CD4-positive, alpha-beta memory T cell (primary cell): ENCODE results near the gene KRT9. TPM values are rescaled to one million over a fixed set of nuclear protein-coding genes. Genes with fewer than 3 reads are reported as not detected.

ENCODE experiments used
- CTCF ChIA-PET: fragments of 350-600 bp; sonication (Branson Sonifier 250); formaldehyde crosslinking; loops from one replicate; lab custom pipeline; 2021; ENCODE audit warnings: inconsistent platforms; ENCODE audit not compliant: partially characterized antibody; lab: Charles Lee
- POLR2A ChIA-PET: fragments of 350-600 bp; sonication (Branson Sonifier 250); formaldehyde crosslinking; loops from one replicate; lab custom pipeline; 2021; ENCODE audit not compliant: partially characterized antibody; lab: Charles Lee
- DNase-seq, 5 donors: peaks; one replicate each; pipeline versions ENCODE4 v3.0.0 to v3.0.0-alpha.2; 2020 to 2022; ENCODE audit warnings: mixed read lengths in 1 of 5
- H3K27ac ChIP-seq: one replicate; pipeline ENCODE4 v1.7.0; 2013; ENCODE audit warnings: low read depth, low read length
- H3K27me3 ChIP-seq: 2 replicates; pipeline ENCODE4 v1.7.0; 2013; ENCODE audit warnings: mild to moderate bottlenecking, low read length, moderate library complexity; ENCODE audit not compliant: insufficient read depth
- H3K36me3 ChIP-seq: 2 replicates; pipeline ENCODE4 v1.7.0; 2013; ENCODE audit warnings: mild to moderate bottlenecking, low read length, moderate library complexity; ENCODE audit not compliant: insufficient read depth
- H3K4me1 ChIP-seq: 2 replicates; pipeline ENCODE4 v1.7.0; 2013; ENCODE audit warnings: mild to moderate bottlenecking, low read length, moderate library complexity; ENCODE audit not compliant: insufficient read depth
- H3K4me3 ChIP-seq, 2 donors: one replicate each; pipeline ENCODE4 v1.7.0; 2013; ENCODE audit warnings: low read length in 2 of 2, mild to moderate bottlenecking in 1 of 2
- H3K9me3 ChIP-seq, 2 donors: one replicate each; pipeline ENCODE4 v1.7.0; 2013; ENCODE audit warnings: low read length in 2 of 2, control low read depth in 1 of 2; ENCODE audit not compliant: control insufficient read depth in 1 of 2
- H3K27ac Mint-ChIP-seq, 7 donors: one replicate each; pipeline ENCODE4 v1.8.0; 2020 to 2021; ENCODE audit warnings: mixed read lengths in 7 of 7, mild to moderate bottlenecking in 6 of 7, inconsistent platforms in 3 of 7, moderate library complexity in 3 of 7
- H3K27me3 Mint-ChIP-seq, 2 donors: one replicate each; pipeline ENCODE4 v1.8.0; 2020 to 2021; ENCODE audit warnings: mixed read lengths in 2 of 2
- H3K36me3 Mint-ChIP-seq, 2 donors: one replicate each; pipeline ENCODE4 v1.8.0; 2020 to 2021; ENCODE audit warnings: mixed read lengths in 2 of 2, inconsistent platforms in 1 of 2, mild to moderate bottlenecking in 1 of 2
- H3K4me1 Mint-ChIP-seq, 4 donors: one replicate each; pipeline ENCODE4 v1.8.0; 2020 to 2021; ENCODE audit warnings: mixed read lengths in 4 of 4, mild to moderate bottlenecking in 1 of 4
- H3K4me3 Mint-ChIP-seq, 8 donors: one replicate each; pipeline ENCODE4 v1.8.0; 2020 to 2021; ENCODE audit warnings: mixed read lengths in 8 of 8, mild to moderate bottlenecking in 7 of 8, moderate library complexity in 6 of 8, inconsistent platforms in 3 of 8
- H3K9me3 Mint-ChIP-seq, 8 donors: one replicate each; pipeline ENCODE4 v1.8.0; 2020 to 2021; ENCODE audit warnings: mixed read lengths in 8 of 8, mild to moderate bottlenecking in 5 of 8, inconsistent platforms in 3 of 8, moderate library complexity in 1 of 8
- intact Hi-C: fragments of 100-400 bp; cut with micrococcal nuclease; formaldehyde crosslinking; loops from one replicate; pipeline ENCODE4 v1.15.1; 2023
- microRNA-seq: library from miRNA; unstranded; fragments of <30 nt; microRNA quantifications from one replicate; pipeline ENCODE4 v1.2.0, GENCODE V29; 2021; ENCODE audit warnings: borderline replicate concordance, borderline number of aligned reads, borderline microRNAs expressed, mixed read lengths
- polyA plus RNA-seq, 2 donors: library from polyadenylated mRNA; unstranded; fragments of 300-500 nt; fragmentation: Illumina TruSeq; gene quantifications; one replicate each; pipeline ENCODE4 v1.2.3, GENCODE V29; 2021
- total RNA-seq, 2 experiments: library from RNA; stranded (reverse); gene quantifications; one replicate each; pipeline ENCODE4 v1.2.3, GENCODE V29; 2021

Gene KRT9
- total and polyA plus RNA-seq, 4 experiments from 2014 or later = not detected

DNA sequence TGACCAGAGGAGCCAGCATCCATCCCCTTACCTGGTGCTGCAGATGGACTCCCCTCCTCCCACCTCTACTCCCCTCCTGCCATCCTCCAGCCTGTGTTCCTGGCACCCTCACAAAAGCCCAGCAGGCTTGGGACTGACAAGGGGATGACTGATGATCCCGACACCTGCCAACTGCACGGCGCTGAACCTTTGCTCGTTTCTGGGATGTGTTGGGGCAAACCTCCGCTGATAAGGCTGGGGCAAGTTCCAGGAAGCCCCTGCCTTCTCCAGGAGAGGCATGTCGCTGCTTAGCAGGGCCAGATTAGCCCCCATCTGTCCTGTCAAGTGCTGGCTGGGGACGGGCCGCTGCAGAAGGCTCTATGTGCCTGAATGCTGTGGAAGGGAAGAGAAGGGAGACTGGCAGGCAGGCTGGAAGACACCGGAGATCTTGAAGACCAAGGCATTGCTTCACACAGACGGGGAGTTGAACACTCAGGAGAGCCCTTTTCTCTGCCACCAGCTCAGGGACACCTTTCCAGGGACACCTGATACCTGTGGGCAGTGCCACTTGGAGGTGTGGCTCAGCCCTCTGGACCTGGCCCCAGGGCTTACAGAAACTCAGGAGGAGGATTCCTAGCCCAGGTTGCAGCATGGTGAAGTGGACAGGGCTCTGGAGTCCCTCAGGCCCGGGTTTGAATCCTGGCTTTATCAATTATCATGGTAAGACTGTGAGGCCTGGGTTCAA is 52.2 kb downstream of the KRT9 start:
- DNase-seq = no peak
- Mint-ChIP-seq H3K4me3 (no peak overlapping the region), H3K36me3 (no peaks in the 10 kb centered on the region), H3K27me3 (peaks cover 2 to 4% of the 10 kb centered on the region in 2 donors), H3K4me1 (no peaks in the 10 kb centered on the region), H3K9me3 (peaks cover 0 to 1% (median 0%) of the 10 kb centered on the region in 8 donors), H3K27ac (peak overlapping the region in 1 of 7 donors; percentile 44)
- Histone ChIP-seq H3K27ac (no peak overlapping the region), H3K36me3 (no peaks in the 10 kb centered on the region), H3K4me3 (no peak overlapping the region), H3K4me1 (no peaks in the 10 kb centered on the region), H3K9me3 (no peaks in the 10 kb centered on the region), H3K27me3 (no peaks in the 10 kb centered on the region)
- ChIA-PET POLR2A (no interaction called here), CTCF (no interaction called here)
- intact Hi-C loops = no loop called here

DNA sequence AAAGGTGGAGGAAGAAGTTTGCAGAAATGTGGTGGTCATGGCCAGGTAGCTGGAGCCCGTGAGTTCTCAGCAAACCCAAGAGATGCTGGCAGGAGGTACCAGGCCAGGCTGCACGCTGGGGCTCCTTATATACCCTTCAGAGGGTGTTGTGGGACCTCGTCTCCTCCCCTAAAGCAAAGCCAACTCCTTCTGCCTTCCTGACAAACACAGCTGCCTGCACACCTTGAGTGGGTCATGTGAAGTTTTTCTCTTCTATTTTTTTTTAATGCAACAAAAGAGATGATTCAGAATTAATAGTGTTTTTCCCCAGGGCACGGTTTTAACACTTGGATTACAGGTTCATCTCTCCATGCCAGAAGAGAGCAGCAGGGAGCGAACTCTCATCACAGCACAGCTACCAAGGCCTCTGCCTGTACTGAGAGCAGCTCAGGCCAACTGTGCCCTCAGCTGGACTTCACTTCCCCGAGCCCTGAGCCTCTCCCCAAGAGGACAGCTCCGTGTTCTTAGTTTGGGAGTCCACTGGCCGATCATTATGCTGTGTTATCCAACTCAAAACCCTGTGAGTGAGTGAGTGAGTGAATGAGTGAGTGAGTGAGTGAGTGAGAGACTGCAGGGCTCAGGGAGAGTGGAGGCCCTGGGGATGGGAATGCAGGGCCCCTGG is 52.9 kb downstream of the KRT9 start, which contains the start of gene KRT15:
TSS of gene KRT15 (minus strand) at position 102 of the 661 bp plus-strand sequence. CDS start at position 39, 63 bp downstream.
- intact Hi-C loops = no loop called here
- Histone ChIP-seq H3K27me3 (no peaks in the 10 kb centered on the region), H3K4me1 (no peaks in the 10 kb centered on the region), H3K4me3 (no peak within 1 kb of the TSS), H3K9me3 (no peaks in the 10 kb centered on the region), H3K36me3 (no peaks in the 10 kb centered on the region), H3K27ac (no peak within 1 kb of the TSS)
- no peak for DNase-seq
- POLR2A ChIA-PET = no interaction called here
- Mint-ChIP-seq H3K27me3 (peaks cover 2% of the 10 kb centered on the region in 2 donors), H3K4me3 (no peak within 1 kb of the TSS), H3K4me1 (no peaks in the 10 kb centered on the region), H3K36me3 (no peaks in the 10 kb centered on the region), H3K9me3 (peaks cover 0 to 1% (median 0%) of the 10 kb centered on the region in 8 donors), H3K27ac (peak within 1 kb of the TSS in 3 of 7 donors; percentile 27 to 56 (median 44))
- CTCF ChIA-PET = no interaction called here

DNA sequence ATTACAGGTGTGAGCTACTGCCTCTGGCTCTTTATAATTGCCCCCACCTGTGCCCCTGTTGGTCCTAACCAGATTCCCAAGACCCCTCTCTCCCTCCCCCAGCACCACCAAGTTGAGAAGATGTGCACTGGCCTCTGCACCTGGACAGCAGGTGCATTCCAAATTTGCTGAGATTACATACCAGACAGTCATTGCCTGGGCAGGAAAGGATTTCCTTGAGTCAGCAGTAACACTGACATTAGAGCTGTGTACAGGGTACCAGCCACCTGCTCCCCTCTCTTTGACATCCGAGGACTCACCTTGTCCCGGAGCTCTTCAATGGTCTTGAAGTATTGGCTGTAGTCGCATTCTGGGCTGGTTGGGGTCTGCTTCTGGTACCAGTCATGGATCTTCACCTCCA is 53.8 kb downstream of the KRT9 start:
- Histone ChIP-seq H3K27me3 (no peaks in the 10 kb centered on the region), H3K36me3 (no peaks in the 10 kb centered on the region), H3K4me1 (no peaks in the 10 kb centered on the region), H3K27ac (no peak overlapping the region), H3K9me3 (no peaks in the 10 kb centered on the region), H3K4me3 (no peak overlapping the region)
- Mint-ChIP-seq H3K27me3 (peaks cover 2 to 4% of the 10 kb centered on the region in 2 donors), H3K36me3 (no peaks in the 10 kb centered on the region), H3K27ac (no peak overlapping the region), H3K4me3 (no peak overlapping the region), H3K9me3 (peaks cover 0 to 1% (median 0%) of the 10 kb centered on the region in 8 donors), H3K4me1 (no peaks in the 10 kb centered on the region)
- DNase-seq = no peak
- intact Hi-C loops = no loop called here
- CTCF ChIA-PET = no interaction called here
- POLR2A ChIA-PET = no interaction called here

DNA sequence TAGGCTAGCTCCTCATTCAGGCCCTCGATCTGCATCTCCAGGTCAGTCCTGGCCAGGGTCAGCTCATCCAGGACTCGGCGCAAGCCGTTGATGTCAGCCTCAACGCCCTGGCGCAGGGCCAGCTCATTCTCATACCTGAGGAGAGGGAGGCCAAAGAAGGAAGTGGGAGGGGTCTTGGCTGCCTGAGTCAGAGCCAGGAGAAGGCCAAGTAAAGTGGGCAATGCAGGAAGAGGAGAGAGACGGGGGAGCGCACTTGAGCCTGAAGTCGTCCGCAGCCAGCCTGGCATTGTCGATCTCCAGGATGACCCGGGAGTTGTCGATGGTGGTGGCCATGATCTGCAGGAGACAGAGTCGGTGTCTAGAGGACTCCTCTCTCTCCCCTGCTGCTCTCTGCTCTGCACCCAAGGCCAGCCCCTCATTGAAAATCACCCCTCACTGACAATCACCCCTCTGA is 55.0 kb downstream of the KRT9 start:
- Histone ChIP-seq H3K27ac (no peak overlapping the region), H3K27me3 (no peaks in the 10 kb centered on the region), H3K4me1 (no peaks in the 10 kb centered on the region), H3K36me3 (no peaks in the 10 kb centered on the region), H3K4me3 (no peak overlapping the region), H3K9me3 (no peaks in the 10 kb centered on the region)
- Mint-ChIP-seq H3K4me3 (no peak overlapping the region), H3K27me3 (peaks cover 2 to 4% of the 10 kb centered on the region in 2 donors), H3K36me3 (no peaks in the 10 kb centered on the region), H3K27ac (no peak overlapping the region), H3K9me3 (peaks cover 0 to 1% (median 0%) of the 10 kb centered on the region in 8 donors), H3K4me1 (no peaks in the 10 kb centered on the region)
- intact Hi-C loops = no loop called here
- ChIA-PET POLR2A (no interaction called here), CTCF (interaction anchor here (1.5 kb wide), 1 partner anchor 32 kb away, joined by 3 read pairs; no protein-coding TSS in a partner anchor)
- no peak for DNase-seq

DNA sequence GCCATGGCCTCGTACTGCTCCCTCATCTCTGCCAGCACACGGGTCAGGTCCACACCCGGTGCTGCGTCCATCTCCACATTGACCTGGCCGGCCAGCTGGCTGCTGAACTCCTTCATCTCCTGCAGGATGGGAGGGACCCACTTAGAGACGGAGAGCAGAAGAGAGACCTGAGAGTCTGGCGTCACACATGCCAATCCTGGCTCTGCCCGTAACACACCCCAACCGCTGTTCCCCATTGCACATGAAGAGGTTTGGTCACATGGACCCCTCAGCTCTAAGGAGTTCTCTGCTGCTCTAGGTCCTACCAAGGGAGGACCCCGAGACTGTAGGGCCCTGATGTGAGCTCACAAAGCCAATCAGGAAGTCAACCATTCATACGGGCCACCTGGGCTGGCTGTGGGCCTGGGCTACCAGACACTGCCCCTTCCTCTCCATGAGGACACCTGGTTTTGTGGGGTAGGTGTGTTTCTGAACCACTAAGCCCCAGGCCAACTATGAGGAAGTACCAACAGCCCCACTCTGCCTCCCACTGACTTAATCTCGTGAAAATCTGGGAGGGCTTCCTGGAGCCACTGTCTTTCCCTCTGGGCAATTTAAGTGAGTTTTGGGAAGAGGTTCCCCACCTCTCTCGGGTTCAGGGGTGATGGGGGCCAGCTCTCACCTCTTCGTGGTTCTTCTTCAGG is 55.6 kb downstream of the KRT9 start:
- POLR2A ChIA-PET = no interaction called here
- Mint-ChIP-seq H3K4me3 (no peak overlapping the region), H3K4me1 (no peaks in the 10 kb centered on the region), H3K27me3 (peaks cover 2 to 4% of the 10 kb centered on the region in 2 donors), H3K36me3 (no peaks in the 10 kb centered on the region), H3K9me3 (peaks cover 0 to 1% (median 0%) of the 10 kb centered on the region in 8 donors), H3K27ac (no peak overlapping the region)
- Histone ChIP-seq H3K27ac (no peak overlapping the region), H3K4me1 (no peaks in the 10 kb centered on the region), H3K27me3 (no peaks in the 10 kb centered on the region), H3K36me3 (no peaks in the 10 kb centered on the region), H3K9me3 (no peaks in the 10 kb centered on the region), H3K4me3 (no peak overlapping the region)
- CTCF ChIA-PET = interaction anchor here (1.5 kb wide), 1 partner anchor 33 kb away, joined by 3 read pairs; no protein-coding TSS in a partner anchor
- intact Hi-C loops = no loop called here
- no peak for DNase-seq

Small RNAs within 50 kb of the gene (microRNA-seq; reads per million reads assigned to microRNA genes)
- not detected for gene MIR6510

Other genes starting within 250 kb of the KRT9 start
- gene KRT33A, start 221.2 kb downstream of the KRT9 start, total RNA-seq = not detected
- not detected for gene KRT33A, start 221.2 kb downstream of the KRT9 start, polyA plus RNA-seq
- gene KRT33B, start 202.2 kb downstream of the KRT9 start, total RNA-seq = not detected
- gene KRT33B, start 202.2 kb downstream of the KRT9 start, polyA plus RNA-seq = not detected
- not detected for gene KRT34, start 189.8 kb downstream of the KRT9 start, total RNA-seq
- not detected for gene KRT34, start 189.8 kb downstream of the KRT9 start, polyA plus RNA-seq
- not detected for gene KRT31, start 174.5 kb downstream of the KRT9 start, total RNA-seq
- not detected for gene KRT31, start 174.5 kb downstream of the KRT9 start, polyA plus RNA-seq
- not detected for gene KRT37, start 147.5 kb downstream of the KRT9 start, total RNA-seq
- not detected for gene KRT37, start 147.5 kb downstream of the KRT9 start, polyA plus RNA-seq
- not detected for gene KRT38, start 131.1 kb downstream of the KRT9 start, total RNA-seq
- gene KRT38, start 131.1 kb downstream of the KRT9 start, polyA plus RNA-seq = not detected
- gene KRT32, start 104.7 kb downstream of the KRT9 start, total RNA-seq = not detected
- not detected for gene KRT32, start 104.7 kb downstream of the KRT9 start, polyA plus RNA-seq
- not detected for gene KRT35, start 90.9 kb downstream of the KRT9 start, total RNA-seq
- gene KRT35, start 90.9 kb downstream of the KRT9 start, polyA plus RNA-seq = not detected
- not detected for gene KRT36, start 82.1 kb downstream of the KRT9 start, total RNA-seq
- gene KRT36, start 82.1 kb downstream of the KRT9 start, polyA plus RNA-seq = not detected
- gene KRT13, start 66.4 kb downstream of the KRT9 start, total RNA-seq = not detected
- gene KRT13, start 66.4 kb downstream of the KRT9 start, polyA plus RNA-seq = not detected
- not detected for gene KRT15, start 53.2 kb downstream of the KRT9 start, total RNA-seq
- gene KRT15, start 53.2 kb downstream of the KRT9 start, polyA plus RNA-seq = not detected
- gene KRT19, start 43.8 kb downstream of the KRT9 start, total RNA-seq = not detected
- not detected for gene KRT19, start 43.8 kb downstream of the KRT9 start, polyA plus RNA-seq
- gene KRT14, start 14.8 kb upstream of the KRT9 start, total RNA-seq = not detected
- not detected for gene KRT14, start 14.8 kb upstream of the KRT9 start, polyA plus RNA-seq
- not detected for gene KRT16, start 40.7 kb upstream of the KRT9 start, total RNA-seq
- gene KRT16, start 40.7 kb upstream of the KRT9 start, polyA plus RNA-seq = not detected
- gene KRT17, start 52.5 kb upstream of the KRT9 start, total RNA-seq = not detected
- gene KRT17, start 52.5 kb upstream of the KRT9 start, polyA plus RNA-seq = not detected
- 100 to 1,000 TPM; 776 to 839 TPM for gene EIF1, start 116.8 kb upstream of the KRT9 start, total RNA-seq
- 1,000 to 10,000 TPM; 1,081 to 1,611 TPM for gene EIF1, start 116.8 kb upstream of the KRT9 start, polyA plus RNA-seq
- not detected for gene GAST, start 140.3 kb upstream of the KRT9 start, total RNA-seq
- not detected for gene GAST, start 140.3 kb upstream of the KRT9 start, polyA plus RNA-seq
- under 1 TPM; 0.29 to 0.33 TPM for gene HAP1, start 162.6 kb upstream of the KRT9 start, total RNA-seq
- not detected for gene HAP1, start 162.6 kb upstream of the KRT9 start, polyA plus RNA-seq
- under 1 TPM in 1 of 2 experiments, not detected in 1; 0.15 TPM for gene JUP, start 214.7 kb upstream of the KRT9 start, total RNA-seq
- gene JUP, start 214.7 kb upstream of the KRT9 start, polyA plus RNA-seq = under 1 TPM in 1 of 2 donors, not detected in 1; 0.69 TPM
- gene P3H4, start 239.9 kb upstream of the KRT9 start, total RNA-seq = 1 to 10 TPM; 5.9 to 6.8 TPM
- 1 to 10 TPM; 1.4 to 4.2 TPM for gene P3H4, start 239.9 kb upstream of the KRT9 start, polyA plus RNA-seq
- not detected for gene FKBP10, start 240.9 kb upstream of the KRT9 start, total RNA-seq
- not detected for gene FKBP10, start 240.9 kb upstream of the KRT9 start, polyA plus RNA-seq